ENCODE measurements around the gene SBK3. TPM values are rescaled to one million over a fixed set of nuclear protein-coding genes. Genes with fewer than 3 reads are reported as not detected.

The SBK3 gene, protein sequence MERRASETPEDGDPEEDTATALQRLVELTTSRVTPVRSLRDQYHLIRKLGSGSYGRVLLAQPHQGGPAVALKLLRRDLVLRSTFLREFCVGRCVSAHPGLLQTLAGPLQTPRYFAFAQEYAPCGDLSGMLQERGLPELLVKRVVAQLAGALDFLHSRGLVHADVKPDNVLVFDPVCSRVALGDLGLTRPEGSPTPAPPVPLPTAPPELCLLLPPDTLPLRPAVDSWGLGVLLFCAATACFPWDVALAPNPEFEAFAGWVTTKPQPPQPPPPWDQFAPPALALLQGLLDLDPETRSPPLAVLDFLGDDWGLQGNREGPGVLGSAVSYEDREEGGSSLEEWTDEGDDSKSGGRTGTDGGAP
- polyA plus RNA-seq (2012; ENCODE audit: low read depth, missing spikeins) = not detected

- TF ChIP-seq PAX5 (IDR thresholded peaks at IDR 0.05; ENCODE audit: insufficient read depth, low read length, severe bottlenecking) (no peak), TAF1 (IDR thresholded peaks at IDR 0.05; ENCODE audit: low read depth, low read length) (no peak), POLR2AphosphoS5 (IDR thresholded peaks at IDR 0.05; ENCODE audit: low read depth, low read length) (no peak), POLR2A (IDR thresholded peaks at IDR 0.05; ENCODE audit: low read depth, low read length) (no peak), POU2F2 (IDR thresholded peaks at IDR 0.05; ENCODE audit: low read depth, low read length) (no peak), SPI1 (IDR thresholded peaks at IDR 0.05; ENCODE audit: low read depth, low read length) (no peak)
- no peak for FAIRE-seq
- DNase-seq (ENCODE audit: insufficient read length, low spot score) = no peak
These were observed at the start of gene SBK3 for GRCh38 chr19:55545443-55545842. Gene SBK3 (minus strand): TSS chr19:55545543. CDS start chr19:55545543, 0 bp downstream.

DNA sequence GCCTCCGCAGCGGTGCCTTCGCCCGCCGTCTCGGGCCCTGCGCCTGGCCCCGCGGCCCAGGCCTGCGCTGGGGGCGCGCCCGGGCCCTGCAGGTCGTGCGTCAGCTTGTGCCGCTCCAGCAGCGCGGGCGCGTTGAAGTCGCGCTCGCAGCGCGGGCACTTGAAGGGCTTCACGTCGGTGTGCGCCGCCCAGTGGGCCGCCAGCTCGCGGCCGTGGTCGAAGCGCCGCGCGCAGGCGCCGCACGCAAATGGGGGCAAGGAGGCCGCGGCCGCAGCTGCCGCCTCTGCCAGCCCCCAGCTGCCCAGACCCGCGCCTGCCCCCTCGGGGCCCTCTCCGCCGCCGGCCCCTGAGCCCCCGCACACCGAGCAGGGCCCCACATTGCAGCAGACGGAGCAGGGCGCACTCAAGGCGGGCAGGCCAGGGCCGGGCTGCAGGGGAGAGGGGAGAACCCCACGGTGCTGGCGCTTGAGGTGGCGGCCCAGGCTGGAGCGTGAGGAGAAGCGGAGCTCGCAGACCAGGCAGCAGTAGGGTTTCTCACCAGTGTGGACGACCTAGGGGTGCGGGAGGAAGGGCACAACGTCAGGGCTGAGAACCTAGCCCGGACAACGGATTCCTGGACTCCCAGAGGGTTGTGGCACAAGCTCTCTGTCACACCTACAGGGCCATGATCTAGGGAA, 47.9 kb upstream of the SBK3 start:
- FAIRE-seq (no peak), DNase-seq (ENCODE audit: insufficient read length, low spot score) (no peak)
- TF ChIP-seq SPI1 (IDR thresholded peaks at IDR 0.05; ENCODE audit: low read depth, low read length) = no peak
- no peak for TF ChIP-seq POLR2A (IDR thresholded peaks at IDR 0.05; ENCODE audit: low read depth, low read length)
- TF ChIP-seq POLR2AphosphoS5 (IDR thresholded peaks at IDR 0.05; ENCODE audit: low read depth, low read length) = no peak
- no peak for TF ChIP-seq PAX5 (IDR thresholded peaks at IDR 0.05; ENCODE audit: insufficient read depth, low read length, severe bottlenecking)
- no peak for TF ChIP-seq POU2F2 (IDR thresholded peaks at IDR 0.05; ENCODE audit: low read depth, low read length)
- no peak for TF ChIP-seq TAF1 (IDR thresholded peaks at IDR 0.05; ENCODE audit: low read depth, low read length)

- no peak for TF ChIP-seq SPI1 (IDR thresholded peaks at IDR 0.05; ENCODE audit: low read depth, low read length)
- no peak for TF ChIP-seq PAX5 (IDR thresholded peaks at IDR 0.05; ENCODE audit: insufficient read depth, low read length, severe bottlenecking)
- no peak for DNase-seq (ENCODE audit: insufficient read length, low spot score)
- FAIRE-seq = no peak
These were observed 47.2 kb upstream of the SBK3 start for GRCh38 chr19:55592391-55593090.

DNA sequence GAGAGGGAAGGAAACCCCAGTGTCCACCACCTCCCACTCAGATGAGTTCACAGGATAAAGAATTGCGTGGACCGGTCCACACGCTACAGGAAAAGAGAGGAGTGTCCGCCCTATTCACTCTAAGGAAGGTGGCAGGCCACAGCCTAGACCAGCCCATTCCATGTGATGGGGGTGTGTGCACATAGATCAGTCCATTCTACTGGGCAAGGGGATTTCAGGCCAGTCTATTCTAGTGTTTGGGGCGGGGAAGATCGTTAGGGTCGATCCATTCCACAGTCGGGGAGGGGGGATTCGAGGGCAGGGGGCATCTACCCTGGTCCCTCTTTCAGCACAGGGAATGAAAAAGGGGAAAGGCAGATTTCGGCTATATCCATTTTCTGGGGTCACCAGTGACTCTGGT, 46.2 kb upstream of the SBK3 start:
- TF ChIP-seq POLR2AphosphoS5 (IDR thresholded peaks at IDR 0.05; ENCODE audit: low read depth, low read length) = no peak
- TF ChIP-seq SPI1 (IDR thresholded peaks at IDR 0.05; ENCODE audit: low read depth, low read length) = no peak
- TF ChIP-seq POU2F2 (IDR thresholded peaks at IDR 0.05; ENCODE audit: low read depth, low read length) = no peak
- TF ChIP-seq TAF1 (IDR thresholded peaks at IDR 0.05; ENCODE audit: low read depth, low read length) = no peak
- TF ChIP-seq PAX5 (IDR thresholded peaks at IDR 0.05; ENCODE audit: insufficient read depth, low read length, severe bottlenecking) = no peak
- no peak for TF ChIP-seq POLR2A (IDR thresholded peaks at IDR 0.05; ENCODE audit: low read depth, low read length)
- DNase-seq (ENCODE audit: insufficient read length, low spot score) (no peak), FAIRE-seq (no peak)

- TF ChIP-seq POLR2A (IDR thresholded peaks at IDR 0.05; ENCODE audit: low read depth, low read length) = no peak
- FAIRE-seq (no peak), DNase-seq (ENCODE audit: insufficient read length, low spot score) (no peak)
These were observed 45.3 kb upstream of the SBK3 start for GRCh38 chr19:55590617-55591016.

- TF ChIP-seq POLR2A (IDR thresholded peaks at IDR 0.05; ENCODE audit: low read depth, low read length) (no peak), TAF1 (IDR thresholded peaks at IDR 0.05; ENCODE audit: low read depth, low read length) (no peak), POU2F2 (IDR thresholded peaks at IDR 0.05; ENCODE audit: low read depth, low read length) (no peak), SPI1 (IDR thresholded peaks at IDR 0.05; ENCODE audit: low read depth, low read length) (no peak), POLR2AphosphoS5 (IDR thresholded peaks at IDR 0.05; ENCODE audit: low read depth, low read length) (no peak), PAX5 (IDR thresholded peaks at IDR 0.05; ENCODE audit: insufficient read depth, low read length, severe bottlenecking) (no peak)
- DNase-seq (ENCODE audit: insufficient read length, low spot score) = no peak
- FAIRE-seq = no peak
These were observed 44.8 kb upstream of the SBK3 start for GRCh38 chr19:55590109-55590508.

- TF ChIP-seq POLR2A (IDR thresholded peaks at IDR 0.05; ENCODE audit: low read depth, low read length) (no peak), SPI1 (IDR thresholded peaks at IDR 0.05; ENCODE audit: low read depth, low read length) (no peak), POLR2AphosphoS5 (IDR thresholded peaks at IDR 0.05; ENCODE audit: low read depth, low read length) (no peak), TAF1 (IDR thresholded peaks at IDR 0.05; ENCODE audit: low read depth, low read length) (no peak), PAX5 (IDR thresholded peaks at IDR 0.05; ENCODE audit: insufficient read depth, low read length, severe bottlenecking) (no peak), POU2F2 (IDR thresholded peaks at IDR 0.05; ENCODE audit: low read depth, low read length) (no peak)
- DNase-seq (ENCODE audit: insufficient read length, low spot score) (no peak), FAIRE-seq (no peak)
These were observed 43.4 kb upstream of the SBK3 start for GRCh38 chr19:55588738-55589137.

GRCh38 chr19:55586976-55587668, 41.8 kb upstream of the SBK3 start:
- peak; percentile 94 for FAIRE-seq

More at GRCh38 chr19:55586976-55587668, 41.8 kb upstream of the SBK3 start:
- DNase-seq (ENCODE audit: insufficient read length, low spot score) = peak; percentile 94
- TF ChIP-seq POLR2A (IDR thresholded peaks at IDR 0.05; ENCODE audit: low read depth, low read length) (no peak), POU2F2 (IDR thresholded peaks at IDR 0.05; ENCODE audit: low read depth, low read length) (no peak), SPI1 (IDR thresholded peaks at IDR 0.05; ENCODE audit: low read depth, low read length) (no peak), TAF1 (IDR thresholded peaks at IDR 0.05; ENCODE audit: low read depth, low read length) (no peak), POLR2AphosphoS5 (IDR thresholded peaks at IDR 0.05; ENCODE audit: low read depth, low read length) (no peak), PAX5 (IDR thresholded peaks at IDR 0.05; ENCODE audit: insufficient read depth, low read length, severe bottlenecking) (no peak)

All from GM12891 (cell line).